GM21619 (cell line): ENCODE measurements around the gene CLK2.
"Not testable (repeated sequence)": the region's sequence is repeated elsewhere in the genome, so short reads cannot be mapped to it uniquely, and the experiment has no call there.

Source experiments
- ATAC-seq: cut with Tn5 transposase; IDR thresholded peaks from one replicate; pipeline ENCODE4 v1.9.1; 2021; ENCODE audit not compliant: unreplicated experiment

CLK2 gene

DNA sequence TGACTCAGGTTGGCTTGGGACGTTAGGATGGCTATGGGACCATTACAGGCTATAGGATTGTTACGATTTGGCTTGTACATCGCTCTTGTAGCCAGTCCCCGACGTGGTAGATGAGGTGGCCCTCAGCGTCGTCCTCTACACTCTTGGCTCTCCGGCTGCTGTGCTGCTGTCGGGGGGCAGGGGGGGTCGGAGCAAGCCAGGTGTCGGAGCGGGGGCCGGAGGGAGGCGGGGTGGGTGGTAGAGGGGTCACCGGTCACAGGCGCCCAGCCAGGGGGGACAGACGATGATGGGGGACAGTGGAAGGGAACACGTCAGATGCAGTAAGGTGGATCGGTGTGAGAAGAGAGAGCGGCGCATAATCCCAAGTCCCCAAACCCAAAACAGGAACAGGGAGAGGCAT is 4.7 kb downstream of the CLK2 start:
- ATAC-seq, result no peak

DNA sequence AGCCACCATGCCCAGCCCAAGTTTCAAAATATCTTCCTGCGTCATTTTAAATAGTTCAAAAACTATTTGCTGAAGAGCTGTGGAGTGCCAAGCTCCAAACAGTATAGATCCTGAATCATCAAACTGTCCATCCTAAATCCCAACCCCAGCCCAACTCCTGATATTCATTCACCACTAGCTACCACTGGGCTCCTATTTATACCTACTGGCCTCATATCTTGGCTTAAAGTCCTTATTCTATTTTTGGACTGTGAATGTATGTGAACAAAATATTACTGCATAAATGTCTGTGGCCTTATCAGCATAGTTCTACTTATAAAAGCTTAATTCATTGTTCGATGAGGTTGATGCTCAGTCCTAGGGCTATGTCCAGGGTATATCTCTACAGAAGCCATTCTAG is 5.9 kb downstream of the CLK2 start:
- no peak for ATAC-seq

DNA sequence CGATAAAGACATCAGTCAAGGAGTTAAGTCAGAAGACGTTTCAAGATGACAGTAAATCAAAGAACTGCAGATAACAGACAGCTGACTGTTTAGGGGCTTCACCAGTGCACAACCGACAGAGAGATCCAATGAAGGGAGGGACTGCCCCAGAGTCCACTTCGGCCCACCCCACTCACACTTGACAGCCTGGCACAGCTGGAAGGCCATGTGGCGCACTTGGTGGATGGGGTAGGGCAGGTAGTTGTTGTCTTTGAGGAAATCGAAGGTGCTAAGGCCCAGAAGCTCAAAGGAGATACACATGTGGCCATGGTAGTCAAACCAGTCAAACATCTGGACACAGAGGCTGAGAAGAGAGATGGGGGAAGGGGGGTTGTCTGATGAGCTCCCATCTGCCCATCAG is 6.8 kb downstream of the CLK2 start:
- ATAC-seq, result no peak

DNA sequence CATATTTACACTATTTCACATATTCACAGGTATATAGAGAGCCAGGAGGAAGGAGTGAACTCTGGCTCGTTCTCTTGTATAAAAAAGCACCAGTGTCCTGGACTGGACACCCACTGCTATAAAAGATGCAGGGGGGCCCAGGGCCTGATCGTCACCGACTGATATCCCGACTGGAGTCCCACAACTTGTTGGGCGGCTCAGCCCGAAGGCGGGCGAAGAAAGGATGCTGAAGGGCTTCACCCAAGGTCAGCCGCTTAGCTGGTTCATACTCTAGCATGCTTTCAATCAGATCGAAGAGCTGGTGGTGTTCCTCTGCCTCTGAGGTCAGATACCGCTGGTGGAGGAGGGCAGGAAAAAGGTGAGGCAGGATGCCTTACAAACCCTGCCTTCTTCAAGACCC is 10.2 kb downstream of the CLK2 start:
- ATAC-seq, result no peak

DNA sequence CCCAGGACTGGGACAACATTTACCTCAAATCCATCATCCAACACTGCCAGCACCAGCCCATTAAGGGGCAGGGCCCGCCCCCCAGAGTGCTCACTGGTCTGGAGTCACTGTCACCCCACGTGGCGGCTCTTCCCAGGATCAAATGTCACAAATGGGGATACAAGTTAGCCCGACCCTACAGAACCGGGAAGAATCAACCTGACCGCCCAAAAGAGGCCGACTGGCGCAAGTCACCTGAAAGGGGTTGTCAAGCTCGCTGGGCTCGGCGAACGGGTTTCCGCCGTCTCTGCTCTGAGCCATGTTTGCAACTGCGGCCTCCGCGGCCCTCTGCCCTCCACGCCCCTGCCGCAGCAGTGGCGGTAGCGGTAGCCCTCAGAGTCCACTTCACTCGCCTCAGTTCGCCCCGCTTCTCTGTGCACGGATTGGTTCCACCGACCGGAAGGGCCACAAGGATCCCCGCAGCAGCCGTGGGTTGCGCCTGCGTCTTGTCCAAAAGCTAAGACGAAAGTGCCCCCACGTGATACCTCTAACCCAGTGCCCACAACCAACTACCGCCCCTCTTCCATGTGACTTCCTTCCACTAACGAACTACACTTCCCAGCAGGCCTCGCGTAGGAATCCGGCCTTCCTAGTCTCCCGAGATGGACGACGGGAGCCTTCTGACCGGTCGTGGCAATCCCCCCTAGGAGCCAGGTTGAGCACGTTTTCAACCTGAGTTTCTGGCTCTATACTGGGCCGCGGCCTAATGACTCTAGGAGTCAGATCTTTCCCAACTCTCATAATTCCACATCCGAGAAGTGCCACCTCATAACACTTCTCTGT is 11.2 kb downstream of the CLK2 start, which contains the start of gene SCAMP3:
SCAMP3 (minus strand) TSS at position 509 of the 822 bp plus-strand sequence; CDS start at position 300, 209 bp downstream.
- peak; percentile 91 for ATAC-seq

DNA sequence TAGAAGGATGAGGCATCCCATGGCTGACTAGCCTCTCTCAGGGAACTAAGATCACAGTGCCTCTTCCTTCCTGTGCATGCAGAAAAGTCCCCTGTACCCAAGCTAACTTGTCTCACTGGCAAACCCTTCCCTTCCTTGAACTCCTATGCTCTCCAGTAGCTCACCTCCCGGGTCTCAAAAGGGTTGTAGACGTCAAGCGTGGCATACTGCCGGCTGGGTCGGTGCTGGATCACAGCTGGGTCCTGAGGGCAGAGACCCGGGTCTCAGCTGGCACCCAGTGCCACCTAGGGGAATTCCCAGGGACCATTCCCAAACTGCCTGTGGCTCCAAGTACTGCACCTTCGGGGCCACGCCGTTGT is 11.8 kb downstream of the CLK2 start:
- ATAC-seq, result peak; percentile 10

DNA sequence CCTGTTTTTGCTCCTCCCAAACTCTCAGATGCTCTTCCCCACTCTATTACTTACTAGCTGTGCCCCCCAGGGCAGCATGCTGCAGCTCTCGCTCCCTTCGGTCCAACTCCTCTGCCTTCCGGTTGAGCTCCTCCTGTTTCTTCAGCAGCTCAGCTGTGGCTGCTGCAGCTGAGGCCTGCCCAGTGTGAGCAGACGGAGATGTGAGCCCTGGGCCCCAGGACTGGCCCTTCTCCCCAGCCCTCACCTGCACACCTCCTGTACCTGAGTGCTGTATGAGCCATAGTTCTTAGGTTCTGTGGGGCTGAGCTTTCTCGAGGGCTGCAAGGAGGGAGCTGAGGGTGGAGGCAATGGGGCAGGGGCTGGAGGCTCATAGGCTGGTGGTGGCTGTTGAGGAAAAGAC is 13.0 kb downstream of the CLK2 start:
- no peak for ATAC-seq

DNA sequence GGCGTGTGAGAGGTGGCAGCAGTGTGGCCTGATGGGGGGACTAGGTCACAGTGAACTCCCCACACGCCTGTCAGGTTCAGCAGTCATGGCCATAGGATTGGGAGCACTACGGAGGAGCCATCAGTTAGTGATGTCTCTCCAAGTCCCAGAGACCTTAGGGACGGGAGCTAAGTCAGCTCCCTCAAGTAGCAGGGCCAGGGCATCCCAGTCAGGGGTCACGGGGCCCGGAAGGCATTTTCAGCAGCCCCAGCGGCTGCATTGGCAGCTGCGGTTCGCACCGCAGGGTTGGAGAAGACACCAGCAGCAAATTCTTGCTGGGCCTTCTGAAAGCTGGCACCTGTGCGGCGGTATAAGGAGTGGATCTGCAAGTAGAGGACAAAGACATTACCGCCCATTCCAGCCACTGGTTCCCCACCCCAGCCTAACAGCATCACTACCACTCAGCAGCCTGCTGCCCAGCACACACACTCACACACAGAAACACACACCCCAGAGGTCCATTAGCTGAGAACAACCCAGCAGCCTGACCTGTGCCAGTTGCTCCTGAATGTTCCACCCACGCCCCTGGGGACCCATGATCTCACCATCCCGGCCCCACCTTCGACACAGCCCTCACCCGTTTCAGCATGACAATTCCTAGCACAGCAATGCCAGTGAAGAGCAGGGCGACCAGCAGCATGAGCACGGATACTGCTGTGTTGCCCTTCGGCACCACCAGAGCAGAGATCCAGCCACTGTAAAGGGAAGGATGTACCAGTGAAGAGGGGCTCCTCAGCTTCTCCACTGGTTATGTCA is 17.0 kb downstream of the CLK2 start:
- ATAC-seq, result no peak

DNA sequence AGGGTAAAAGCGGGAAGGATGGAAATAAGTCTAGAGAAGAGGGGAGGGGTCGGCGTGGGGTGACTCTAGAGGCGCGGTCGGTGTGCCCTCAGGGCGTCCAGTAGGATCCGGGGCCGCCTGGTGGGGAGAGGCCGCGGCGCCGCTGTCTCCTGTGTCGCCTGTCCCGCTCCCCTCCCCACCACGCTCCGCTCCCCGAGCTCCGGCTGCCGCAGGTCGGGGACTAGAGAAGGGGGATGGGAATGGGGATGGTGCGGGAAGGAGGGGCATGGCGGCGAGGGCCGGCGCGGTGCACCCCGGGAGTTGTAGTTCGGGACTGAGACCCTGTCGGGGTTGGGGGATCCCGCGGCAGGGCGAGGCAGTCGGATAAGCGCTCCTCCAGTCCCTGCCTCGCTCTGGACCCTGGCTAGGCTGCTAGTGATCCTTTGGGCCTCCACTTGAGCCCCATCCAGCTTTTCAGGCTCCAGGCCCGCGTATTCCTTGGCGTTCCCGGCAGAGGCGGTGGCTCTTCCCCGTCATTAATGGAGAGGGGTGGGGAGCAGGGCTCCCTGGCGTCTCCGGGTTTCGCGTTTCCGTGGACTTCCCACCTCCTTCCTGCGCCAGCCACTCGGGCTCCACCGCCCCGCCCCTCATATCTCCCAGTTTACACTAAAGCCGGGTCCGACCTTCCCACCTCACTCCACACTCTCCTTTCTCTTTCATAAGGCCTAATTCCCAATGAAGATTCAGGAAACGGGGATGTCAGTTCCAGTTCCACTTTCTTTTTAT is 17.9 kb downstream of the CLK2 start, which contains the start of gene ENTREP3:
ENTREP3 (minus strand) TSS at position 241 of the 765 bp plus-strand sequence. CDS start 606 bp downstream, outside the sequence.
- ATAC-seq, result peak; percentile 53

DNA sequence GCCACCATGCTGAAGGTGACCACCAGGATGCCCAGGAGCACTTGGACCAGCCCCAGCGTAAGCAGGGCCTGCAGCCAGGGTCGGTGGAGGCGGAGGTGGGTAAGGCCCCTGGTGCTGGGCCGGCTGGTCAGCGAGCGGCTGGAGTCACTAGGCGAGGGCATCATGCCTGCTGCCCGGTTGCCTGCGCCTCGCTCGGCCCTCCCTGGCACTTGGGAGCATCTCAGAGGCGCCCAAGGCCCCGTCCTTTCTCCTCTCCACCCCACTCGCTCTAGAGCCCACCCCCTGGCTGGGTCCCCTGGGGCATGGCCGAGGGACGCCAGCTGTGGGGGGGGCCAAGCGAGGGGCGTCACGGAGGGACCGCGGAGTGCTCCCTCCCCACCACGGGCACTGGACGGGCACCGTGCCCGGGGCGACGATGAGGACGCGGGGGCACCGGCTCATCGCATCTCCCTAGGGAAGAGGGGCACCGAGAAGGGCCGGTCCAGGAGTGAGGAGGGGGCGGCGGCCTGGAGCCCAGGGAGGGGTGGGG is 18.5 kb downstream of the CLK2 start:
- no peak for ATAC-seq

DNA sequence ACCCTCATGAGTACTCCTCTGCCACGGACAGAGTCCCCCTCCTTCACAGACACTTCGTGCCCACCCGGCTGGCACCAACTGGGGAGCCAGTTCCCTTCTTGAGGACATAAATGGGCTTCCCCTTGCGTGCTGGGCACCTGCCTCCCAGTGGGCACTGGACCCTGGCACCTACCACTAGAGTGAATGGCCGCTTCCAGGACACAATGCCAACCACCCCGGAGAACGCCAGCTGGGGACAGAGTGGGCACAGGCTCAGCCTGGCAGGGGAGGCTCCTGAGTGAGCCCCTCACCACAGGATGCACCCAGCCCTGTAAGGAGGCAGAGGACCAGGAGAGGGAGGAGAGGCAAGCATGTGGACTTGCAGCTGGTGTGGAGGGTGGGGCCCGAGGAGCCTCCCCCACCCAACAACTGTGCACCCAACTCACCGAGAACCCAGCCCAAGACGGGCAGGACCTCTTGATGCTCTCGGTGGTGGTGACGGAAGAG is 19.0 kb downstream of the CLK2 start:
- no peak for ATAC-seq

DNA sequence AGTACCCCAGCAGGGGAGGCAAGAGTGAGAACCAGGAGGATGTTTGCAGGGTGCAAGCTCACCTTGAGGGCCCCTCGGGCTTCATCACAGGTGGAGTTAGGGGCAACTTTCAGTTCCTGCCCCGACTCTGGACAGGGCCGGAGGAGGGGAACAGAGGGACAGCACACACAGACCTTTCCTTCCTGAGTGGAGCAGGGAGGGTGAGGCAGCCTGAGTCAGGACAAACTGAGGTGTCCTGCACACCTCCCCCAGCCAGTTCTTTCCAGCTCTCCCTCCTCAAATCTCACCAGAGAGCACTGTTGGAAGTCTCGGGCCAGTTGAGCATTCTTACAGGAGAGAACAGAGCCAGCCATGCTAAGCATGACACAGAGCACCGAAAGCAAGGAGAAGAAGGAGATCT is 19.5 kb downstream of the CLK2 start:
- ATAC-seq, result no peak

DNA sequence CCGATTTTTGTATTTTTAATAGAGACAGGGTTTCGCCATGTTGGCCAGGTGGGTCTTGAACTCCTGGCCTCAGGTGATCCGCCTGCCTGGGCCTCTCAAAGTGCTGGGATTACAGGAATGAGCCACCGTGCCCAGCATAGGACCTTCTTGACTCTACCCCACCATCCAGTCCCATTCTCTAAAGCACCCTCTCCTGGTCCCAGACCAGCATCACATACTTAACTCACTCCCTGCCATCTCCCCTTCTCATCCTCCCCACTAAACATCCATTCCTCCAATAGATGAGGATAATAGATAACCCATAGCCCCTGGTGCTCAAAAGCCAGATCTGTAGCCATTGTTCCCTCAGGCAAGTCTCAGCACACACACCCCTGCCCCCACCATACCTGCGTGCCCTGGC is 20.1 kb downstream of the CLK2 start:
- ATAC-seq, result no peak

DNA sequence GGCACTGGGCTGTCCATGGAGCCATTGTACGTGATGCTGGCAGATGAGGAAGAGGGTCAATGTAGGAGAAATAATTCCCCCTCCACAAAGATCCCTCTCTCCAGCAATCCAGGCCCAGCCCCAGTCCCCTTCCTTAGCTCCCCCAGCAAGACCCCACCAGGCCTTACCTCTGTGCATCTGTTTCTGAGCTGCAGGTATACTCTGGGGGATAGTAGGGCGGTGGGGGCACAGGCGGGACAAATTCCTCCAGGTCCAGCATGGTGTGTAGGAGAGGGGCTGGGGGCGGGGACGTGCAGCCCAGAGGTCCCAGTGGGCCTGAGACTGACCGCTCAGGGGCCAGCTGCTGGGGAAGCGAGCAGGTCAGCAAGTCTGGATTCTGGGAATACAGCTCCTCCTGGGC is 21.7 kb downstream of the CLK2 start:
- no peak for ATAC-seq

DNA sequence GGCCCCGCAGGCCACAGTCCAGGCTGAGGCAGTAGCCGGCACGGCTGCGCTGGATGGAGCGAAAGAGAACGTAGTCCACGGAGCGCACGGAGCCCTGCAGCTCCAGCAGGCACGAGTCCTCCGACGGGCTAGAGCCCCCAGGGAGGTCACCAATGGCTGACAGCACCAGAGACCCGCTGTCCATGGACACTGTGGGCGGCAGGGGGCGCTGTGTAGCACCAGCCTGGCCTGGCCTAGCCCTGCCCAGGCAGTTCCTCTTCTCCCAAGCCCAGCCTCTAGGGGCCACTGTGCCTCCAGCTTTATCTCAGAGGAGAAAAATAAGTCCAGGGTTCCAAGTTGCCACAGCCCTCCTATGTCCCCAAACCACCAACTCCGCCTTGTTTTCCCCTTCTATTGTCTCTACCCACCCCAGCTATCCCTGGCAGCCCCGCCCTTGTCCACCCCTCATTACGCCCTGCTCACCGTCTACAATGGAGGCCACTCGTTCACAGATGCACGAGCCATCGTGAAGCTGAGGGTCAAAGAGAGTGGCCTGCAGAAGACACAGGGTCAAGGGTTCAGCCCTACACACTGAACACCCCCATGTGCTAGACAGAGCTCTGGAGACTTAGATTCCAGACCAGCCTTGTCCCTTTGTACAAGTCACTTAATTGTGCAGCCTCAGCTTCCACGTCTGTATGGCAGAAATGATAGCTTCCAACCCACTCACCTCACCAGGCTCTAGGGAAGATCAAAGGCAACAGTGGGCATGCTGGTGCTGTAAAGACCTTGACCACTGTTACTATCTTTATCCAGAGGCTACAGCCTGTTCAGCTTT is 22.5 kb downstream of the CLK2 start:
- peak; percentile 76 for ATAC-seq

DNA sequence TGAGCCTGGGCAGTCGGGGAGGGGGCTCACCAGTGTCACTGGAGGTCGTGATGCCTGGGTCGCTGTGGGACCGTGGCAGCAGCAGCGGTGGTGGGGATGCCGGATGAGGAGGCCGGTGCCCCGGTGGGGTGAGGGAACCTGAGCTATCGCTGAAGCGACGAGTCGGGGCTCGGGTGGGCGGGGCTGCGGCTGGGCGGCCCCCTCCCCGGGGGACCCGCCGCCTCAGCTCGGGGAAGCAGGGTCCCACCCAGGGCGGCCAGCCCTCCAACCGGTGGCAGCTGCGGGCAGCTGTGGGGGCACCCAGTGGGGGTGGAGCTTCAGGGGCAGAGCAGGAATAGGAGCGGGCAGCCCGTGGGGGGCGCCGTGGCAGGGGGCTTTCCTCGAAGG is 23.1 kb downstream of the CLK2 start:
- no peak for ATAC-seq

DNA sequence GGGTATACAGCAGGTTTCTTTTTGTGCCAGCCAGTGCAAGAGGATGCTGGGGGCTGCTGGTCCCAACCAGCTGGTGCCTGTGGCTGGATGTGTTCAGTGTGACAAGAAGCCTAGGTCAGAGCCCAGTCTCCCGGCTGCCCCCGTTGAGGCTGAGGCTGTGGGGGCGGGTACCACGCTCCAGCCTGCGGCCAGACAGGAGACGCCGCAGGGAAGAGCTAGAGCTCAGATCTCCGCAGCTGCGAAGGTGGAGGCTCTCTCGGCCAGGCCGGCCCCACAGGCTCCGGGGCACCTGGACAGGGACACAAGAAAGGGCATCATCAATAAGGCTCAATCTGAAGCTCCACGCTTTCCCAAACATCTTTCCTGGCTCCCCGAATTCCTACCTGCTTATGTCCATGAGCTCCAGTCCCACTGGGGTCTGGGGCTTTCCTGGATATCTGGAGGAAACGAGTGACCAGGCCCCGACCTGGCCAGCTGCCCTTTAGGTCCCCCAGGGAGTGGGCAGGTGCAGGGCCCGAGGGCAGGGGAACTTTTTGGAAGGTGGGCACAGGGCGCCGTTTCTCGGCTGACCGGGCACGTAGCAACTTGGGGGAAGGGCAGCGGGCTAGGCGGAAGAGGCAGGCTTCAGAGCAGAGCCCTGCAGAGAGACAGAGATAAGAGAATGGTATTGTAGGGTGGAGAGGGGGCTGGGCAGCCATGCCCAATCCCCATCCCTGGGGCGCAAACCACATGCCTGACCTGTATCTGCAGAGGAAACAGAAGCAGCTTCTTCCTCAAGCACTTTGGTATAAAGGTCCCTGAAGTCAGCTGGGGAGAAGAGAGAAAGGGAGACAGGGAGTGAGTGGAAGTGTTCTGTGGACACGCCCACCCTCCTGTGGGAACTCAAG is 25.4 kb downstream of the CLK2 start:
- ATAC-seq, result no peak

DNA sequence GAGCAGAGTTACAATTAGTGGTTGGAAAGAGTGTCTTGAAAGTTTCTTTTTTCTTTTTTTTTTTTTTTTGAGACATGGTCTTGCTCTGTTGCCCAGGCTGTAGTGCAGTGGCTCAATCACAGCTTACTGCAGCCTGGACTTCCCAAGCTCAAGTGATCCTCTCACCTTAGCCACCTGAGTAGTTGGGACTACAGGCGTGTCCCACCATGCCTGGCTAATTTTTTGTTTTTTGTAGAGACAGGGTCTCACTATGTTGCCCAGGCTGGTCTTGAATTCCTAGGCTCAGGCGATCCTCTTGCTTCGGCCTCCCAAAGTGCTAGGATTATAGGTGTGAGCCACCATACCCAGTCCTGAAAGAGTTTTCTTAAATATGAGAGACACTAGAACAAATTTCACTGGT is 26.5 kb downstream of the CLK2 start:
- ATAC-seq, result not testable (repeated sequence)

DNA sequence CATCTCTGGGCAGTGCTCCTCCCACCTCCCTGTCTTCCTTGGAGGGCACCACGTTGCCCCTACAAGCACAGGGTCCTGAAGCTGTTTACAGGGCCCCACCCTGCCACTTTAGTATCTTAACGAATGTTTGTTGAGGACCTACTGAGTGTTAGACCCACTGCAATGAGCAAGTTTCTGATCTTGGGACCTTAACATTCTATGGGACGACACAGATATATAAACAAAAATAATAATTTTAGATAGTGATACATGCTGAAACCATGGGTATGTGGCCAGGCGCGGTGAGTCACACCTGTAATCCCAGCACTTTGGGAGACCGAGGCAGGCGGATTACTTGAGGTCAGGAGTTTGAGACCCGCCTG is 28.2 kb downstream of the CLK2 start:
- ATAC-seq, result no peak
